ENCODE data around the gene CCDC61. TPM values are rescaled to one million over a fixed set of nuclear protein-coding genes. Genes with fewer than 3 reads are reported as not detected.

CCDC61 gene
- total and polyA plus RNA-seq, 2 experiments from 2014 or later = 5.8 to 8.8 TPM

GRCh38 chr19:45954156-45954555 is 41.1 kb upstream of the CCDC61 start:
- DNase-seq (ENCODE audit: low read depth in 1 of 2, low spot score in 1 of 2) = peak in 1 of 2 donors; percentile 43

DNA sequence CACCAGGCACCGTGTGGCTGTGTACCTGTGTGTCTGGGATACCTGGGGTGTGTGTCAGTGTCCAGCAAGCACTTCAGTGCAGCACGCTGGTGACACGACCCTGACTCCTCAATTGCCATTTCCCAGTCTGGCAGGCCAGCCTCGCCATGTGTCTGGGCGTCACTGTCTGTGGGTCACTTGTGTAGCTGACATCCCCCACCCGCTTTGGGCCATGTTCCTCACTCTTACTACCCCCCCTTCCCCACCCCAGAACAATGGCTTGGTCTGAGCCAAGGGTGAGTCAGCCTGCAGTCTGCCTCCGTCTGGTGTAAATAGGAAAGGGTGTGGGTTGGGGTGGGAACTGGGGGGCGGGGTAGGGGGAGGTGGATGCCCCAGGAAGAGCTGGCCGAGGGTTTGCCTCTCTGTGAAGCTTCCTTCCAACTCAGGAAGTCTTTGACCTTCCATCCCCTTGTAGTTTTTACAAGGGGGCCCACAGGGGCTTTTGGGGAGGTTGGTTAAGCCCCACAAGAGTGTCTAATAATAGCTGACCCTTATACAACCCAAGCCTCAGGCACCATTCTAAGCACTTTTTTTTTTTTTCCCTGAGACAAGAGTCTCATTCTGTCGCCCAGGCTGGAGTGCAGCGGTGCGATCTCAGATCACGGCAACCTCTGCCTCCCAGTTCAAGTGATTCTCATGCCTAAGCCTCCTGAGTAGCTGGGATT is 39.2 kb upstream of the CCDC61 start:
- Histone ChIP-seq H3K9me3 (ENCODE audit: low read depth) (no peaks in the 10 kb centered on the region), H3K27me3 (peaks cover 14% of the 10 kb centered on the region), H3K27ac (no peak overlapping the region), H3K4me1 (ENCODE audit: low read depth) (no peaks in the 10 kb centered on the region), H3K36me3 (no peaks in the 10 kb centered on the region), H3K4me3 (no peak overlapping the region)
- no peak for TF ChIP-seq CTCF (IDR thresholded peaks at IDR 0.05; ENCODE audit: low read depth, low read length)
- DNase-seq (ENCODE audit: low read depth in 1 of 2, low spot score in 1 of 2) = peak in 1 of 2 donors; percentile 75

More at GRCh38 chr19:45954156-45954555, 41.1 kb upstream of the CCDC61 start:
- peaks cover 7% of the 10 kb centered on the region for H3K27me3 ChIP-seq
- no peaks in the 10 kb centered on the region for H3K36me3 ChIP-seq
- no peaks in the 10 kb centered on the region for H3K9me3 ChIP-seq (ENCODE audit: low read depth)
- H3K4me1 ChIP-seq (ENCODE audit: low read depth) = no peaks in the 10 kb centered on the region
- H3K4me3 ChIP-seq = no peak overlapping the region
- no peak for TF ChIP-seq CTCF (IDR thresholded peaks at IDR 0.05; ENCODE audit: low read depth, low read length)
- H3K27ac ChIP-seq = no peak overlapping the region

DNA sequence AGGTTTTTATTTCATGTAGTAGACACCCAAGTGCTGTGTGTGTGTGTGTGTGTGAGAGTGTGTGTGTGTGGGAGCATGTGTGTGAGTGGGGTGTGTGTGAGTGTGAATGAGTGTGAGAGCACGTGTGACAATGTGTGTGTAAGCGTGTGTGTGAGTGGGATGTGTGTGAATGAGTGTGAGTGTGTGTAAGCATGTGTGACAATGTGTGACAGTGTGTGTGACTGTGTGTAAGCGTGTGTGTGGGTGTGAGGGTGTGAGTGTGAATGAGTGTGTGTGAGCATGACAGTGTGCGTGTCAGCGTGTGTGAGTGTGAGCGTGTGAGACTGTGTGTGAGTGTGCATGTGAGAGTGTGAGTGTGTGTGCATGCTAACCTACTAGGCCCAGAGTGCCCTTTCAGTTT is 36.9 kb upstream of the CCDC61 start:
- H3K36me3 ChIP-seq = no peaks in the 10 kb centered on the region
- no peak overlapping the region for H3K4me3 ChIP-seq
- no peak for DNase-seq (ENCODE audit: low read depth in 1 of 2, low spot score in 1 of 2)
- H3K27me3 ChIP-seq = peaks cover 15% of the 10 kb centered on the region
- H3K4me1 ChIP-seq (ENCODE audit: low read depth) = no peaks in the 10 kb centered on the region
- no peaks in the 10 kb centered on the region for H3K9me3 ChIP-seq (ENCODE audit: low read depth)
- H3K27ac ChIP-seq = no peak overlapping the region
- no peak for TF ChIP-seq CTCF (IDR thresholded peaks at IDR 0.05; ENCODE audit: low read depth, low read length)

- no peaks in the 10 kb centered on the region for H3K9me3 ChIP-seq (ENCODE audit: low read depth)
- H3K36me3 ChIP-seq = no peaks in the 10 kb centered on the region
- no peak for TF ChIP-seq CTCF (IDR thresholded peaks at IDR 0.05; ENCODE audit: low read depth, low read length)
- no peak overlapping the region for H3K27ac ChIP-seq
- H3K4me3 ChIP-seq = no peak overlapping the region
- H3K4me1 ChIP-seq (ENCODE audit: low read depth) = no peaks in the 10 kb centered on the region
- H3K27me3 ChIP-seq = peaks cover 15% of the 10 kb centered on the region
- peak in 1 of 2 donors; percentile 35 for DNase-seq (ENCODE audit: low read depth in 1 of 2, low spot score in 1 of 2)
Measured at GRCh38 chr19:45958769-45959516, 36.3 kb upstream of the CCDC61 start.

DNA sequence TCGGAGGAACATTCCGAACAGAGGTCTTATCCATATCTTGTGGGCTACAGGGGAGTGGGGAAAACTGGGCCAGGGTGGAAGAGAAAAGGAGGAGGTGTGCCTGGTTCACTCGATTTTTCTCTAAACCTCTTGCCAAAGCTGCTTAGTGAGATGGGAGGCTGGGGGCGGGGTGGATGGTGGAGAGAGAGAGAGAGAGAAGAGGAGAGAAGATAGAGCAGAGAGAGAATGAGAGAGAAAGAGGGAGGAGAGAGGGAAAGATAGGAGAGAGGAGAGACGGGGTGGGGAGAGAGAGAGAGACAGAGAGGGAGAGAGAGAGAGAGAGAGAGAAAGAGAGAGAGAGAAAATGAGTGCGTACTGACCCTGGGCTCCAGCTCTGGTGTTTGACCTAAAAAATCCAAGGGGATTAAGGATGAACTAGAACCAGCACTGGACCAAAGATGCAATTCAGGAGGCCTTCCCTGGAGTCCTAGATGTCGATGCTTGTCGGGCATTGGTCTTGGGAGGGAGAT is 35.7 kb upstream of the CCDC61 start:
- Histone ChIP-seq H3K9me3 (ENCODE audit: low read depth) (no peaks in the 10 kb centered on the region), H3K27me3 (peaks cover 15% of the 10 kb centered on the region), H3K4me3 (no peak overlapping the region), H3K4me1 (ENCODE audit: low read depth) (no peaks in the 10 kb centered on the region), H3K36me3 (no peaks in the 10 kb centered on the region), H3K27ac (no peak overlapping the region)
- no peak for DNase-seq (ENCODE audit: low read depth in 1 of 2, low spot score in 1 of 2)
- no peak for TF ChIP-seq CTCF (IDR thresholded peaks at IDR 0.05; ENCODE audit: low read depth, low read length)
